GM20000 (cell line): ENCODE data around the gene LRIG1.

Experiments
- DNase-seq: peaks from one replicate; pipeline ENCODE4 v3.0.0; 2012; ENCODE audit warnings: low spot score
- CTCF ChIP-seq: IDR thresholded peaks from 2 replicates; pipeline ENCODE4 v1.5.1; 2012; ENCODE audit warnings: mild to moderate bottlenecking, control low read depth; ENCODE audit errors: extremely low read depth, missing control alignments

LRIG1 gene

GRCh38 chr3:66402596-66403290 lies 98.1 kb downstream of the LRIG1 start:
- no peak for DNase-seq
- TF ChIP-seq CTCF, result no peak

DNA sequence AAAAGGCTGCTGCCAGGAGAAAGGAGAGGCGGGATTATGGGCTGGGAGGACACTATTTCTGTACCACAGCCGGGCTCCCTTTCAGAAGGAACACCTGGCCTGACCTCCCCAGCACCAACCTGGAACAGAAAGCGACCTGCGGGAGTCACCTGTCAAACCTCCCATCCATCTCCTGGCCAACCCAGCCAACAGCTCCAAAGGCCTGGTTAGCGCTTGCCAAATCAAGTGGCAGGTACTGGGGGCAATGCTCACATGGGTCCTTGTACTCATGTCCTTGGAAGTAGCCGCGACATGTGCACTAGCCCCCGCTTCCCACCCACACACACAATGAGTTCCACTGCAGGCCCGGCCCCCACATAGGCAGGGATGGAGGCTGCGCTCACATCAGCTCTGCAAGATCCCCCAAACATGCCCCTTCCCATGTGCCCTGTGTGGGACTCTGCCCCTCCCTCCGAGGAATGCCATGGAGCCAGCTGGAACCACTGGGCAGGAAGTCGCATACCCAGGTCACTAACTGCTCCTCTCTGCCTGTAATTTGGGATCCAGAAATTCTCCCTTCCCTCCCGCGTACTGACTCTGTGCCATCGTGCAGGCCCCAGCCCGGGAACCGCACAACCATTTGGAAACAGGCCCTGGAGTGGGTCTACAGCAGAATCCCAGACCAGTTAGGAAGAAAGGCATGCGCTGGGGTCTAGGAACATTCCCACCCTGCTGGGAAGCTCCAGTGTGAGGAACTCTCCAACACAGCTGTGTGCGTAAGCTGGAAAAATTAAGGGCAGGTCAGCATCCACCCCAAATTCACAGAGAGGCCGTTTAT lies 98.9 kb downstream of the LRIG1 start:
- DNase-seq, result no peak
- no peak for TF ChIP-seq CTCF

DNA sequence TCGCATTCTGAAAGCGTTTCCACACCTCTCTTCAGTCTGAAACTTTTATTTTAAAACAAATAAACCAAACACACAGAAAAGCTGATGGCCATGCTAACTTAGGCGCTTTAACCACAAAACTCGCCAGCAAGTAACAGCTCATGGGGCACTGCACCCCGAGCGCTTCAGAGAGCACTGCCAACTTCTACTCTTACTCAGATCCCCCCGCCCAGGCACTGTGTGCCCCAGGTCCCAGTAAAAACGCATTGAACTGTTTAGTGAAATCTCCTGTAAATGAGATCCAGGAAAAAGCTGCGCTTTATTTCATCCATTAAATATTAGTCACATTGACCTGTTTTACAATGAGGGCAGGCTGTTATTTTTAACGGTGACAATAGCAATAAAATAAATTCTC lies 99.7 kb downstream of the LRIG1 start:
- no peak for TF ChIP-seq CTCF
- DNase-seq, result no peak

GRCh38 chr3:66400411-66401156 lies 100.2 kb downstream of the LRIG1 start:
- DNase-seq, result no peak
- no peak for TF ChIP-seq CTCF

DNA sequence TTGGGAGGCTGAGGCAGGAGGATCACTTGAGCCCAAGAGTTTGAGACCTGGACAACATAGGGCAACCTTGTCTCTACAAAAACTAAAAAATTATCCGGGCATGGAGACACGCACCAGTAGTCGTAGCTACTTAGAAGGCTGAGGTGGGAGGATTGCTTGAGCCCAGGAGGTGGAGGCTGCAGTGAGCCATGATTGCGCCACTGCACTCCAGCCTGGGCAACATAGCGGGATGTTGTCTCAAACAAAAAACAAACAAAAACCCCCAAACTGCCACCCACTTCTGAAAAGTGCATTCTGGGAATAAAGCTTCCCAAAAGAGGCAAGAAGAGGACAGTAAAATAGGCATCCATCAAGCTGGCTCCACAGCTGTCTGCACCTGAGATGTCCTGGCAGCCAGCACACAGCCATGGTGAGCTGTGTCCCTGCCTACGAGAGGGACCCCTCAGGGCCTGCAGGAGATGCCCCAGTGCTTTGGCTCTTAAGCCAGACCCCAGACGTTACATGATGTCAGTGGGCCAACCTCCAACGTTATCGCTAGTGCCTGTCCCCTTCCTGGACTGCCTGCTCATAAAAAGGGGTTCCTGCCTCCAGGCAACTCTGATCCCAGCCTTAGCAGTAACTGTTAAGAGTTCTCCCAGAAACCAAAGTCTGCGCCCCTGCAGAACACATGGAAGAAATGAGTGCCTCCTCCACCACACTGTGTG lies 101.1 kb downstream of the LRIG1 start:
- no peak for TF ChIP-seq CTCF
- no peak for DNase-seq

GRCh38 chr3:66398228-66399025 lies 102.4 kb downstream of the LRIG1 start:
- no peak for DNase-seq
- TF ChIP-seq CTCF, result no peak
